Measurements from ENCODE around the gene PXMP4. TPM values are rescaled to one million over a fixed set of nuclear protein-coding genes. Genes with fewer than 3 reads are reported as not detected.
A peak's percentile ranks its signal among the peaks of the same experiment; 100 is the strongest.
"Not testable (repeated sequence)": the region's sequence is repeated elsewhere in the genome, so short reads cannot be mapped to it uniquely, and the experiment has no call there.

The PXMP4 gene
- 10 to 100 TPM in 1 of 2 experiments, 1 to 10 TPM in 1; 8.8 to 10.2 TPM for total RNA-seq

GRCh38 chr20:33719989-33720709, at the start of gene PXMP4:
Gene PXMP4, minus strand, starts transcription at chr20:33720310. Its CDS starts 103 bp downstream, at chr20:33720207.
- Mint-ChIP-seq H3K36me3 (ENCODE audit: low read depth) (no peaks in the 10 kb centered on the region), H3K4me1 (peaks cover 18% of the 10 kb centered on the region), H3K4me3 (peak within 1 kb of the TSS; percentile 88), H3K27ac (peak within 1 kb of the TSS; percentile 83), H3K9me3 (ENCODE audit: low read depth) (peaks cover 2% of the 10 kb centered on the region), H3K27me3 (no peaks in the 10 kb centered on the region)
- intact Hi-C loops (cut with DNase I, micrococcal nuclease), result loop anchor here (1.0 to 2.0 kb wide), 10 partner anchors 12 to 276 kb away; partner anchors contain the start of genes CHMP4B (in 2 of the 2), E2F1 (in 2 of the 2), C20orf144 (in 1 of the 2) and CBFA2T2 (in 1 of the 2)
- ATAC-seq, result peak; percentile 99
- POLR2A ChIA-PET, result interaction anchor here (0.6 to 1.9 kb wide), 12 partner anchors 11 to 520 kb away, joined by 3 to 13 read pairs (median 4); partner anchors contain the start of genes ACTL10, CBFA2T2, RALY and ZNF341
- CTCF ChIA-PET, result interaction anchor here (0.6 to 2.2 kb wide), 14 partner anchors 8 to 1851 kb away, joined by 3 to 11 read pairs (median 3); partner anchors contain the start of genes ACTL10 and CHMP4B
- peak; percentile 92 for DNase-seq

DNA sequence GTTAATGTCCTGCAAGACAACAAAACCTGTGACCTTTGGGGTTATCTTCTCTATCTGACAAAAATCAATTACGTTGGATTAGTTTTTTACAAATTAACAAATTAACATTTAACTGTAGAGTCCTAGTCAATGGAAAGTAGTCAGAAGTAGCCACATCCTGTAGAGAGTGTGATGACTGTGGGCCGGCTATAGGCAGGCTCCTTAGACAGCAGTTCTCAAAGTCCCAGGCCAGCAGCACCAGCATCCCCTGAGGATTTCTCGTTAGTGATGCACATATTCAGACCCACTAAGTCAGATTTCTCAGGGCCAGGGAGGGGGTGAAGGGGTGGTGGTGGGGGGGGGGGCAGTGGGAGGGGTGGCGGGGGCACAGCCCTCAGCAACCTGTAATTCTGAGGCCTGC, 48.9 kb upstream of the PXMP4 start:
- ATAC-seq (no peak), DNase-seq (no peak)
- Mint-ChIP-seq H3K4me3 (no peak overlapping the region), H3K4me1 (peaks cover 8% of the 10 kb centered on the region), H3K36me3 (ENCODE audit: low read depth) (peaks cover 18% of the 10 kb centered on the region), H3K27me3 (no peaks in the 10 kb centered on the region), H3K27ac (no peak overlapping the region), H3K9me3 (ENCODE audit: low read depth) (no peaks in the 10 kb centered on the region)
- intact Hi-C loops (cut with DNase I, micrococcal nuclease), result no loop called here
- ChIA-PET CTCF (no interaction called here), POLR2A (no interaction called here)

DNA sequence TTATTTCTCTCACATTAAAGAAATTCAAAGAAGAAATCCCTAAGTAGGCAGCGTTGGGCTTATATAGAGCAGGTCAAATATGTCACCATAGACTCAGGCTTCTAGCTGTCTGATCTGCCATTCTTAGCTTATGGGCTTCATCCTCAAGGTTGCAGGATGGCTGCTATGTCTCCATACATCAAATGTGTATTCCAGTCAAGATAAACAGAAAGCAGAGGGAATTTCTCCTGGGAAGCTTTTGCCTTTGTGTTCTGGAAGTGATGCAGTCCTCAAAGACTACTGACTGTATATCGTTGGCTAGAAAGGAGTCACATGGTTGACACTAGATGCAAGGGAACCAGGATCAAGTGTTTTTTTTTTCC, 47.6 kb upstream of the PXMP4 start:
- no peak for DNase-seq
- CTCF ChIA-PET, result no interaction called here
- ATAC-seq, result no peak

GRCh38 chr20:33766686-33767085, 46.6 kb upstream of the PXMP4 start:
- H3K27me3 Mint-ChIP-seq, result no peaks in the 10 kb centered on the region
- no peaks in the 10 kb centered on the region for H3K4me1 Mint-ChIP-seq
- ATAC-seq (no peak), DNase-seq (no peak)
- POLR2A ChIA-PET, result interaction anchor here (0.6 kb wide), 1 partner anchor 28 kb away, joined by 3 read pairs; no protein-coding TSS in a partner anchor
- peaks cover 17% of the 10 kb centered on the region for H3K36me3 Mint-ChIP-seq (ENCODE audit: low read depth)
- no peak overlapping the region for H3K4me3 Mint-ChIP-seq
- CTCF ChIA-PET, result no interaction called here
- no peak overlapping the region for H3K27ac Mint-ChIP-seq
- intact Hi-C loops (cut with DNase I, micrococcal nuclease), result no loop called here
- no peaks in the 10 kb centered on the region for H3K9me3 Mint-ChIP-seq (ENCODE audit: low read depth)

More for the DNA sequence above, 47.6 kb upstream of the PXMP4 start:
- POLR2A ChIA-PET, result no interaction called here
- no peaks in the 10 kb centered on the region for H3K9me3 Mint-ChIP-seq (ENCODE audit: low read depth)
- intact Hi-C loops (cut with DNase I, micrococcal nuclease), result no loop called here
- H3K27ac Mint-ChIP-seq, result no peak overlapping the region
- peaks cover 15% of the 10 kb centered on the region for H3K36me3 Mint-ChIP-seq (ENCODE audit: low read depth)
- no peak overlapping the region for H3K4me3 Mint-ChIP-seq
- peaks cover 3% of the 10 kb centered on the region for H3K4me1 Mint-ChIP-seq
- H3K27me3 Mint-ChIP-seq, result no peaks in the 10 kb centered on the region

GRCh38 chr20:33765592-33765991, 45.5 kb upstream of the PXMP4 start:
- Mint-ChIP-seq H3K4me3 (no peak overlapping the region), H3K4me1 (no peaks in the 10 kb centered on the region), H3K27ac (no peak overlapping the region), H3K36me3 (ENCODE audit: low read depth) (peaks cover 18% of the 10 kb centered on the region), H3K9me3 (ENCODE audit: low read depth) (no peaks in the 10 kb centered on the region), H3K27me3 (no peaks in the 10 kb centered on the region)
- ATAC-seq, result no peak
- no peak for DNase-seq
- CTCF ChIA-PET, result no interaction called here
- intact Hi-C loops (cut with DNase I, micrococcal nuclease), result no loop called here
- POLR2A ChIA-PET, result no interaction called here

- Mint-ChIP-seq H3K27ac (no peak overlapping the region), H3K4me1 (no peaks in the 10 kb centered on the region), H3K36me3 (ENCODE audit: low read depth) (peaks cover 17% of the 10 kb centered on the region), H3K27me3 (no peaks in the 10 kb centered on the region), H3K9me3 (ENCODE audit: low read depth) (no peaks in the 10 kb centered on the region), H3K4me3 (no peak overlapping the region)
- ChIA-PET POLR2A (no interaction called here), CTCF (no interaction called here)
- intact Hi-C loops (cut with DNase I, micrococcal nuclease), result no loop called here
- DNase-seq, result no peak
- ATAC-seq, result no peak
These were observed 45.0 kb upstream of the PXMP4 start for GRCh38 chr20:33765099-33765498.

- ChIA-PET POLR2A (no interaction called here), CTCF (interaction anchor here (0.6 kb wide), 1 partner anchor 9 kb away, joined by 3 read pairs; no protein-coding TSS in a partner anchor)
These were observed 41.7 kb upstream of the PXMP4 start for GRCh38 chr20:33761698-33762250.

DNA sequence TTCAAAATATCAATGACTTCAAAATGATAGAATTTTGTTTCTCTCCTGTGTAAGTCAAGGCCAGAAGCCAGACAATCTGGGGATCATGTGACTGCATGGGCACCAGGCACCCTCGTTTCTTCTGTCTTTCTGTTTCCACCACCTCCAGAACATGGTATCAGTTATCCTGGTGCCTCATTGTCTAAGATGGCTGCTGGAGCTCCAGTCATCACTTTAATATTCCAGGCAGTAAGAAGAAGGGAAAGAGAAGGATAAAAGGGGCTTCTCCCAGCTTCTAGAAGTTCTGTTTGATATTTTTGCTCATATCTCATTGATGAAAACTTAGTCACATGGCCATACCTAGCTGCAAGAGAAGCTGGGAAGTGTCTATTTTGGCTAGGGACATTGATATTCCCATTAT, 37.3 kb upstream of the PXMP4 start:
- ATAC-seq, result no peak
- CTCF ChIA-PET, result interaction anchor here (0.5 to 1.0 kb wide), 2 partner anchors 26 to 442 kb away, joined by 3 to 5 read pairs; partner anchors contain the start of gene ZNF341
- intact Hi-C loops (cut with DNase I, micrococcal nuclease), result no loop called here

More at GRCh38 chr20:33761698-33762250, 41.7 kb upstream of the PXMP4 start:
- Mint-ChIP-seq H3K4me3 (no peak overlapping the region), H3K36me3 (ENCODE audit: low read depth) (peaks cover 32% of the 10 kb centered on the region), H3K27ac (no peak overlapping the region), H3K4me1 (no peaks in the 10 kb centered on the region), H3K27me3 (no peaks in the 10 kb centered on the region), H3K9me3 (ENCODE audit: low read depth) (peaks cover 4% of the 10 kb centered on the region)
- intact Hi-C loops (cut with DNase I, micrococcal nuclease), result no loop called here
- ATAC-seq (no peak), DNase-seq (no peak)

DNA sequence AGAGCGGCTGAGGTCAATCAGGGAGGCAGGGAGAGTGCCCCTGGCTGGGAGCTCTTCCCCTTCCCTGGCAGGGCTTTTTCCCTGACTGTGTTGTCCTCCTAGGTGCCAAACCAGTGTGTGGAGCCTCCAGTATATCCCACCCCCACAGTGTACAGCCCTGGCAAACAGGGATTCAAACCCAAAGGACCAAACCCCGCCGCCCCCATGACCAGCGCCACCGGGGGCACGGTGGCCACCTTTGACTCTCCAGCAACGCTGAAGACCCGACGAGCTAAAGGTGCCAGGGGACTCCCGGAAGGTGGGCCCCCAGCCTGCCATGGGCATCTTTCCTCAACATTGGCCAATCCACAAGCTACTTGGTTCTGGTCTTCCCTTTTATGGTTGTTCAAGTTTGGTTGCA, 36.9 kb upstream of the PXMP4 start:
- Mint-ChIP-seq H3K27ac (no peak overlapping the region), H3K36me3 (ENCODE audit: low read depth) (peaks cover 39% of the 10 kb centered on the region), H3K4me1 (peaks cover 3% of the 10 kb centered on the region), H3K4me3 (no peak overlapping the region), H3K27me3 (no peaks in the 10 kb centered on the region), H3K9me3 (ENCODE audit: low read depth) (peaks cover 4% of the 10 kb centered on the region)
- intact Hi-C loops (cut with DNase I, micrococcal nuclease), result no loop called here
- ATAC-seq (no peak), DNase-seq (no peak)
- POLR2A ChIA-PET, result no interaction called here
- CTCF ChIA-PET, result interaction anchor here (0.5 to 1.0 kb wide), 2 partner anchors 25 to 442 kb away, joined by 3 to 5 read pairs; partner anchors contain the start of gene ZNF341

More for the DNA sequence above, 37.3 kb upstream of the PXMP4 start:
- POLR2A ChIA-PET, result no interaction called here
- Mint-ChIP-seq H3K4me3 (no peak overlapping the region), H3K4me1 (peaks cover 3% of the 10 kb centered on the region), H3K9me3 (ENCODE audit: low read depth) (peaks cover 4% of the 10 kb centered on the region), H3K36me3 (ENCODE audit: low read depth) (peaks cover 38% of the 10 kb centered on the region), H3K27ac (no peak overlapping the region), H3K27me3 (no peaks in the 10 kb centered on the region)
- no peak for DNase-seq

- intact Hi-C loops (cut with DNase I, micrococcal nuclease); H3K9me3 Mint-ChIP-seq (ENCODE audit: low read depth); H3K4me1 Mint-ChIP-seq; DNase-seq; CTCF ChIA-PET; ATAC-seq; H3K27me3 Mint-ChIP-seq; H3K27ac Mint-ChIP-seq; H3K4me3 Mint-ChIP-seq: not testable (repeated sequence)
- POLR2A ChIA-PET, result interaction anchor here (0.5 kb wide), 1 partner anchor 352 kb away, joined by 3 read pairs; no protein-coding TSS in a partner anchor
- peaks cover 41% of the 10 kb centered on the region for H3K36me3 Mint-ChIP-seq (ENCODE audit: low read depth)
These were observed 35.9 kb upstream of the PXMP4 start for GRCh38 chr20:33755936-33756490.

DNA sequence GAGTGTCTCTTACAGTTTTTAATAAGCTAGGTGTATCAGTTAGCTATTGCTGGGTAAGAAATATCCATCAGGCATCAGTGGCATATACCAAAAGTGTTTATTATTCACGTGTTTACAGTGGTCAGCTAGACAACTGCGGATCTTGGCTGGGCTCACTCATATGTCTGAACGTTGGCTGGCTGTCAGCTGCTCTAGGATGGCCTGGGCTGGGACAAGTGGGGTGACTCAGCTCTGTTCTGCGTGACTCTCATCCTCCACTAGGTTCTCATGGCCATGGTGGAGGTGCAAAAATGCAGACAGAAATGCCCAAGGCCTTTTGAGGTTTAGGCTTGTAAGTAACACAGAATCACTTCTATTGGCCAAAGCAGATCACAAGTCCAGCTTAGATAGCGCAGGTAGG, 33.7 kb upstream of the PXMP4 start:
- POLR2A ChIA-PET, result no interaction called here
- Mint-ChIP-seq H3K9me3 (ENCODE audit: low read depth) (peaks cover 4% of the 10 kb centered on the region), H3K27me3 (no peaks in the 10 kb centered on the region), H3K4me1 (peaks cover 3% of the 10 kb centered on the region), H3K4me3 (no peak overlapping the region), H3K27ac (no peak overlapping the region), H3K36me3 (ENCODE audit: low read depth) (peaks cover 42% of the 10 kb centered on the region)
- DNase-seq (no peak), ATAC-seq (no peak)
- intact Hi-C loops (cut with DNase I, micrococcal nuclease), result no loop called here
- CTCF ChIA-PET, result no interaction called here
